Muscle of arm (tissue), 12 donors: Measurements from ENCODE around the gene GPHN. TPM values are rescaled to one million over a fixed set of nuclear protein-coding genes. Genes with fewer than 3 reads are reported as not detected.
A peak's percentile ranks its signal among the peaks of the same experiment; 100 is the strongest.
"Not testable (repeated sequence)": the region's sequence is repeated elsewhere in the genome, so short reads cannot be mapped to it uniquely, and the experiment has no call there.

Experiments used
- DNase-seq: peaks from one replicate; pipeline ENCODE4 v3.0.0-alpha.2; 2013
- polyA plus RNA-seq, 12 donors: library from polyadenylated mRNA; unstranded; fragments of 120-200 nt; gene quantifications; one replicate each; pipeline ENCODE4 v1.2.1, GENCODE V29; 2013; ENCODE audit not compliant: insufficient read length in 12 of 12

The GPHN gene
- polyA plus RNA-seq, 12 donors = 6.3 to 20.5 (median 17.6) TPM; not detected in 1

GRCh38 chr14:66651536-66652220, 143.7 kb downstream of the GPHN start:
- no peak for DNase-seq

DNA sequence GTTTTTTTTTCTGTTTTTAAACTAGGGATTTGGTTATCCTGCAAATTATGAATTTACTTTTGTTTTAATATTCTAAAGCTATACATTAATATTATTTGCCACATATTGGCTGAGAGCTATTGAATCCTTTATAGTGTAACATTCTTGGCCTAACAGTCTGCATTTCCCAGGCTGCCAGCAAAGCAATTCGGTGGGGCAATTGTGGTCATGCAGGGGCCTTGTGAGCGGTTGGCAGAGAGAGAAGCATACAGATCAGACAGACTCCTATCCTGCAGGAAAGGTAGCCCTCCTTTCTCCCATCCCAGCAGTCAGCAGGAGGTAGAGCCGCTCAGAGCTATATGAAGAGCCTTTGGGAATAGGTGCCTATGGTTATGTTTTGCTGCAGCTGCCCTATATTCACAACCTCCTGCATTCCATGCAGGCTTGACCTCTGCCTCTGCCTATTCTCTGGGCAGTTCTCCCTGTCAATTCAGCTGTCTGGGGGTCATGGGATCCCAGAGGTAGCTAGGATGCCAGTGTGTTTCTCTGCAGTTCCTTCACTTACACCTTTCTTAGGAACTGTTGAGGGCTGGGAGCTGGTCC, 144.7 kb downstream of the GPHN start:
- no peak for DNase-seq

- no peak for DNase-seq
These were observed 149.8 kb downstream of the GPHN start for GRCh38 chr14:66657780-66658179.

- DNase-seq = no peak
These were observed 154.4 kb downstream of the GPHN start for GRCh38 chr14:66662374-66662773.

- no peak for DNase-seq
These were observed 169.8 kb downstream of the GPHN start for GRCh38 chr14:66677780-66678179.

DNA sequence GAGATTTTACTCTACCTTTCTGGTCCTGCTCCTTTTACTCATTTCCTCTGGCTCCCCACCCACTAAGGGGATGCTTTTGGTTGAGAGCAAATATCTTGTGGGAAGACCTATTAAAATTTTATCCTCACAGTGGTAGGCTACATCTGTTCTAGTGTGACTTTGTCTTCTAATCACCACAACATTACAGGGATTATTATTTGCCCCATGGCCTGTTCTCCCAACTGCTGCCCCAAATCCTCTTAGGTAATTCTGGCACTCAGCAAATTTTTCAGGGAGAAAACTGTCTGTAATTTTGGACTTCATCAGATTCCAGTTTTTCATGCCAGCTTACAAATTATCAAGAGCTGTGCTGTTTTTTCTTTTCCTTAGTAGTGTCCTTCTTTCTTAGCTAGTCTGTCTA, 172.3 kb downstream of the GPHN start:
- DNase-seq = no peak

GRCh38 chr14:66696326-66696725, 188.4 kb downstream of the GPHN start:
- DNase-seq = no peak

- DNase-seq = no peak
These were observed 190.6 kb downstream of the GPHN start for GRCh38 chr14:66698503-66698902.

DNA sequence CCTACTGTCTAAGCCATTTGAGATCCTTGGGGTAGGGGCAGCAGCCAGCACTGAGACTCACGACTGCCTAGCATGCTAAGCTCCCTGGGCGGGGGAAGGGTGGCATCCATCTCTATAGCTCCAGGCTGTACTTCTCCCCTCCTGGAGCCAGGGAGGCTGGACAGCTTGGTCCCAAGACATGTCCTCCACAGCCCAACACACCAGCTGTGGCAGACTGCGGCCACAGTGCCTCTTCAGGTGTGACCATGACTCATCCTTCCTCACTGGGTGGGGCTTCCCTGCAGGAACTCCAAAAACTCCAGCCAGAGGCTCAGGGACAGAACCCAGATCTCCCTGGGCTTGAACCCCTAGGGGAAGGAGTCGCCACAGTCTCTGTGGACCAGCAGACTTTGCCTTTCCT, 193.9 kb downstream of the GPHN start:
- DNase-seq = no peak

GRCh38 chr14:66708267-66708666, 200.3 kb downstream of the GPHN start:
- no peak for DNase-seq

GRCh38 chr14:66709291-66709690, 201.3 kb downstream of the GPHN start:
- DNase-seq = no peak

DNA sequence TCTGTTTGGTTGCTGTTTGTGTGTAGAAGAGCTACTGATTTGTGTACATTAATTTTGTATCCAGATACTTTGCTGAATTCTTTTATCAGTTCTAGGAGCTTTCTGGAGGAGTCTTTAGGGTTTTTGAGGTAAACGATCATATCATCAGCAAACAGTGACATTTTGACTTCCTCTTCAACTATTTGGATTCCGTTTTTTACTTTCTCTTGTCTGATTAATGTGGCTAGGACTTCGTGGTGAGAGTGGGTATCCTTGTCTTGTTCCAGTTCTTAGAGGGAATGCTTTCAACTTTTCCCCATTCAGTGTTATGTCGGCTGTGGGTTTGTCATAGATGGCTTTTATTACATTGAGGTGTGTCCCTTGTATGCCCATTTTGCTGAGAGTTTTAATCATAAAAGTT, 206.3 kb downstream of the GPHN start:
- not testable (repeated sequence) for DNase-seq

- DNase-seq = not testable (repeated sequence)
These were observed 207.4 kb downstream of the GPHN start for GRCh38 chr14:66715313-66715712.

DNA sequence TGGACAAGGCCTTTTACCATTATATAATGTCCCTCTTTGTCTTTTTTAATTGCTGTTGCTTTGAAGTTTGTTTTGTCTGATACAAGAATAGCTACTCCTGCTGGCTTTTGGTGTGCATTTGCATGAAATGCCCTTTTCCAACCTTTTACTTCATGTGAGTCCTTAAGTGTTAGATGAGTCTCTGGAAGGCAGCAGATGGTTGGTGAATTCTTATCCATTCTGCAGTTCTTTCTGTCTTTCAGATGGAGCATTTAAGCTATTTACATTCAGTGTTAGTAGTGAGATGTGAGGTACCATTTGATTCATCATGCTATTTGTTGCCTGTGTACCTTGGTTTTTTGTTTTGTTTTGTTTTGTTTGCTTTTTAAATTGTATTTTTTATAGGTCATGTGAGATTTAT, 208.3 kb downstream of the GPHN start:
- DNase-seq = no peak

DNA sequence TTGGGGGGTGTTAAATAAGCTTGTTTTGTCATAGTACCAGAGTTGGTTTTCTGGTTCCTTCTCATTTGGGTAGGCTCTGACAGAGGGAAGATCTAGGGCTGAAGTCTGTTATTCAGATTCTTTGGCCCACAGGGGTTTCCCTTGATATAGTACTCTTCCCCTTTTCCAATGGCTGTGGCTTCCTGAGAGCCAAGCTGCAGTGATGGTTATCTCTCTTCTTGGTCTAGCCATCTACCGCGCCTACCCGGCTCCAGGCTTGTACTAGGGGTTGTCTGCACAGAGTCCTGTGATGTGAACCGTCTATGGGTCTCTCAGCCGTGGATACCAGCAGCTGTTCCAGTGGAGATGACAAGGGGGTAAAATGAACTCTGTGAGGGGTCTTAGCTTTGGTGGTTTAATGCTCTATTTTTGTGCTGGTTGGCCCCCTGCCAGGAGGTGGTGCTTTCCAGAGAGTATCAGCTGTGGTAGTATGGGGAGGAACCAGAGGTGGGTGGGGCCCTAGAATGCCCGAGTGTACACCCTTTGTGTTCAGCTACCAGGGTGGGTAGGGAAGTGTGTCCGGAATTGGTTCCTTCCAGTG, 209.7 kb downstream of the GPHN start:
- DNase-seq = no peak

DNA sequence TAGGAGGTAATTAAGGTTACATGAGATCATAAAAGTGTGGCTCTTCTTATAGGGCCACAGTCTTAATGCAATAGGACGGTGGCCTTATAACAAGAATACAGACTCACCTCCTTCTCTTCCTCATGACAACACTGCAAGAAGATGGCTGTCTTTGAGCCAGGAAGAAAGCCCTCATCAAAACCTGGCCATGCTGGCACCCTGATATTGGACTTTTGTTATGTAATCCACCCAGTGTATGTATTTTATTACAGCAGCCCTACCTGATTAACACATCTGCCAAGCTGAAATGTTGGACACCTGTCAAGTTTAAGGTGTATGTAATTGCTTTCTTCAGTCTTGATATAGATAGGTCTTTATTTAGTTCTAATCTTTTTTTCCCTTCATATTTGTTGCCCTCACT, 217.0 kb downstream of the GPHN start:
- no peak for DNase-seq

GRCh38 chr14:66731298-66731697, 223.4 kb downstream of the GPHN start:
- DNase-seq = not testable (repeated sequence)

GRCh38 chr14:66735853-66736252, 227.9 kb downstream of the GPHN start:
- no peak for DNase-seq

DNA sequence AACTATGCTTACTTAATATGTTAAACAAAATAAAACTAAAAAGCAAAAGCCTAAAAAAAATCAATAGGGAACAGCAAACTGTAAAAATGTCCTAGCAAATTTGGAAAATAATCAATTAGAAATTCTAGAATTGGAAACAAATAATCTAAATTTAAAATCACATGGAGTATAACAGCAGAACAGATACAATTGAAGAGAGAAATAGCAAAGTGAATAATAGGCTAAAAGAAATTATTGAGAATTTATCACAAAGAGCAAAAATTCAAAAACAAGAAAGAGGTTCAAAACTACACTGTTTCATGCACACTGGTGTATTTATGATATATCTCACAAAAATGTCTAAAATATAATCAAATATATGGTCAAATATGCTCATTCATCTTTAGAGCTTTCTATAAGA, 231.9 kb downstream of the GPHN start:
- no peak for DNase-seq

DNA sequence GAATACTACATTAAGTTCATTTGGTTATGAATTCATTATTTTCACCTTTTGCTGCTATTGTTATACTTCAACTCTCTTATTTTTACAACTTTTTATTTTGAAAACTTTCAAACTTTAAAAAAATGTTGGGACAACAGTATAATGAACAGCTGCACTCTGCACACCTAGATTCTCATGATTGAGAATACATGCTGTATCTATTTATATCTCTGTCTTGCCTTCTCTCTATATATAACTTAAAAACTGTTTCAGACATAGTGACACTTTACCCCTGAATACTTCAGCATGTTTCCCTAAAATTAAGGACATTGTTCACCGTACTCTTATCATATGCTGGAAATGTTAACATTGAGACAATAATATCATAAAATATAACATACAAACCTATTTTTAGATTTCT, 237.1 kb downstream of the GPHN start:
- DNase-seq = no peak

- DNase-seq = peak; percentile 5
These were observed 238.5 kb downstream of the GPHN start for GRCh38 chr14:66746316-66747006.

GRCh38 chr14:66752109-66752508, 244.2 kb downstream of the GPHN start:
- DNase-seq = no peak

- no peak for DNase-seq
These were observed 250.2 kb downstream of the GPHN start for GRCh38 chr14:66758031-66758613.
